ENCODE results near the gene IQCH. TPM values are rescaled to one million over a fixed set of nuclear protein-coding genes. Genes with fewer than 3 reads are reported as not detected.

Gene IQCH
- total RNA-seq, 2 donors from 2014 or later: 0.93 to 2.2 TPM

DNA sequence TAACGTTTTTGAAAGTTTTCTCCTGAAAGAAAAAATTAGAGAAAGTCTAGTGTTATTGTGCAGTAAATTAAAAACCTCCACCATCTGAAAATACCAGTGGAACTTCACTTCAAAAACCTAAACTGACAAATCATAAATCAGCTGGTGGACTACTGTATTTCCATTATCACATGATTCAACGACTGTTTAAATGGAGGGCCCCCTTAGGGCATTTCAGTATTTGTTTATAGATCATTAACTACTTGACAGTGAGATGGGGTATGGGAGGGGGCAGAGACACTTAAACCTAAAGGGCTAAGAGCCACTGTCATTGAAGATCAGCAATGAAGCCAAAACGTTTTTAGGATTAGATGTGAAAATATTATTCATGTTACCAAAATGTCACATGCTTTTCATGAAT is 257.6 kb downstream of the IQCH start:
- Histone ChIP-seq H3K9me3 (no peaks in the 10 kb centered on the region), H3K36me3 (no peaks in the 10 kb centered on the region), H3K27ac (no peak overlapping the region), H3K9ac (ENCODE audit: low read depth in 2 of 2, low read length in 2 of 2) (no peak overlapping the region), H3K4me1 (no peaks in the 10 kb centered on the region), H3K27me3 (no peaks in the 10 kb centered on the region), H3K4me3 (no peak overlapping the region)
- DNase-seq: no peak
- intact Hi-C loops (cut with DNase I): no loop called here
- TF ChIP-seq, protein P1, sequence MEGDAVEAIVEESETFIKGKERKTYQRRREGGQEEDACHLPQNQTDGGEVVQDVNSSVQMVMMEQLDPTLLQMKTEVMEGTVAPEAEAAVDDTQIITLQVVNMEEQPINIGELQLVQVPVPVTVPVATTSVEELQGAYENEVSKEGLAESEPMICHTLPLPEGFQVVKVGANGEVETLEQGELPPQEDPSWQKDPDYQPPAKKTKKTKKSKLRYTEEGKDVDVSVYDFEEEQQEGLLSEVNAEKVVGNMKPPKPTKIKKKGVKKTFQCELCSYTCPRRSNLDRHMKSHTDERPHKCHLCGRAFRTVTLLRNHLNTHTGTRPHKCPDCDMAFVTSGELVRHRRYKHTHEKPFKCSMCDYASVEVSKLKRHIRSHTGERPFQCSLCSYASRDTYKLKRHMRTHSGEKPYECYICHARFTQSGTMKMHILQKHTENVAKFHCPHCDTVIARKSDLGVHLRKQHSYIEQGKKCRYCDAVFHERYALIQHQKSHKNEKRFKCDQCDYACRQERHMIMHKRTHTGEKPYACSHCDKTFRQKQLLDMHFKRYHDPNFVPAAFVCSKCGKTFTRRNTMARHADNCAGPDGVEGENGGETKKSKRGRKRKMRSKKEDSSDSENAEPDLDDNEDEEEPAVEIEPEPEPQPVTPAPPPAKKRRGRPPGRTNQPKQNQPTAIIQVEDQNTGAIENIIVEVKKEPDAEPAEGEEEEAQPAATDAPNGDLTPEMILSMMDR (IDR thresholded peaks at IDR 0.05): no peak

DNA sequence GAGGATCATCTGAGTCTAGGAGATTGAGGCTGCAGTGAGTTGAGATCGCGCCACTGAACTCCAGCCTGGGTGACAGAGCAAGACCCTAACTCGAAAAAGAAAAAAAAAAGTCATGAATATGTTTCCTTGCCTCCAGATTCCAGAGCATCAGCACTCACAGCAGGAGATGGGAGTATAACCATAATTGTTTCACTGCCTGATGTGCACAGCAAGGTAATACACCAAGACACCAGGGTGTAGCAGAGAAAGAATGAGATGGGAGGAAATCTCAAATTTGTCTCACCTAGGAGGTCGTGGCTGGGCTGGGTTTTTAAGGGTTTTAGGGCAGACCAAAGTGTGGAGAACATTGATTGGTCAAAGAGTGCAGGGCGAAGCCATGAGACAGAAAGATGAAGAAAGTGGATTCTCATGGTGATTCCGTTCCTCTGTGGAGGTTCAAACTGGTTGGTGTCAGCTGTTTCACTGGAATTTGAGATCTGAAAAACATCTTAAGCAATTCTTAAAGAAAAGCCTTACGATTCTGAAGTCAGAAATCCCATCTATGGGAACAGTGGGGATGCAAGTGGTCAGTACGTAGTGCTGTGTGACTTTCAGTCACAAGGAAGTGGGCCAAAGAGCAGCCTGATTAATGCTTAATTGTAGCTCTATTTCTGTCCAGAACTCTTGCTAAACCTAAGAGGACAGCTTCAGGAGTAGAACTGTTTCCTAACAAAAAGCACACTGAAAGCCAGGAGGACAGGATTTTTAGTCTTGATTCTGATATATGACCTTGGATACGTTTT is 258.5 kb downstream of the IQCH start:
- Histone ChIP-seq H3K4me3 (no peak overlapping the region), H3K27me3 (no peaks in the 10 kb centered on the region), H3K9ac (ENCODE audit: low read depth in 2 of 2, low read length in 2 of 2) (no peak overlapping the region), H3K36me3 (no peaks in the 10 kb centered on the region), H3K4me1 (no peaks in the 10 kb centered on the region), H3K27ac (no peak overlapping the region), H3K9me3 (no peaks in the 10 kb centered on the region)
- no peak for DNase-seq
- TF ChIP-seq, protein P1 (IDR thresholded peaks at IDR 0.05): no peak
- intact Hi-C loops (cut with DNase I): no loop called here

DNA sequence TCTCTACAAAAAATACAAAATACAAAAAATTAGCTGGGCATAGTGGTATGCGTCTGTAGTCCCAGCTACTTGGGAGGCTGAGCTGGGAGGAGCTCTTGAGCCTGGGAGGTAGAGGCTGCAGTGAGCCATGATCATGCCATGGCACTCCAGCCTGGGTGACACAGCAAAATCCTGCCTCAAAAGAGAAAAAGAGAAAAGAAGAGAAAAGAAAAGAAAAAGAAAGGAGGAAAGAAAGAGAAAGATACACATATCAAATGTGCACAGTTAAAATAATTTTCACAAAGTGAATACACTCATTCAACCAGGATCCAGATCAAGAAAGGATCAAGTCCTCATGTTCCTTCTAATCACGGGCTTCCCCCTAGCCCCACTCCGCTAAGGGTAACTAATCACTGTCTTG is 260.5 kb downstream of the IQCH start:
- no peak overlapping the region for H3K9ac ChIP-seq (ENCODE audit: low read depth in 2 of 2, low read length in 2 of 2)

DNA sequence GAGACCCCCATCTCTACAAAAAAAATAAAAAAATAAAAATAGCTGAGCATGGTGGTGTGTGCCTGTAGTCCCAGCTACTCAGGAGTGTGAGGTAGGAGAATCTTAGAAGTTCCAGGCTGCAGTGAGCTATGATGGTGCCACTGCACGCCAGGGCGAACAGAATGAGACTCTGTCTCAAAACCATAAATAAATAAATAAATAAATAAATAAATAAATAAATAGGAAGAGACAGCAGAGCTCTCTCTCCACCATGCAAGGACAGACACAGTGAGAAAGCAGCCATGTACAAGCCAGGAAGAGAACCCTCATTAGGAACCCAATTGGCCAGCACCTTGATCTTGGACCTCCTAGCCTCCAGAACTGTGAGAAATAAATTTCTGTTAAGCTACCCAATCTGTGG is 261.0 kb downstream of the IQCH start:
- no peak for DNase-seq
- Histone ChIP-seq H3K9ac (ENCODE audit: low read depth in 2 of 2, low read length in 2 of 2) (no peak overlapping the region), H3K27ac (no peak overlapping the region), H3K36me3 (no peaks in the 10 kb centered on the region), H3K9me3 (no peaks in the 10 kb centered on the region), H3K27me3 (no peaks in the 10 kb centered on the region), H3K4me3 (no peak overlapping the region), H3K4me1 (no peaks in the 10 kb centered on the region)
- TF ChIP-seq, protein P1 (IDR thresholded peaks at IDR 0.05): no peak
- intact Hi-C loops (cut with DNase I): no loop called here

More for the DNA sequence above, 260.5 kb downstream of the IQCH start:
- Histone ChIP-seq H3K9me3 (no peaks in the 10 kb centered on the region), H3K36me3 (no peaks in the 10 kb centered on the region), H3K4me3 (no peak overlapping the region), H3K27me3 (no peaks in the 10 kb centered on the region), H3K4me1 (no peaks in the 10 kb centered on the region), H3K27ac (no peak overlapping the region)
- TF ChIP-seq, protein P1 (IDR thresholded peaks at IDR 0.05): no peak
- intact Hi-C loops (cut with DNase I): no loop called here
- no peak for DNase-seq

DNA sequence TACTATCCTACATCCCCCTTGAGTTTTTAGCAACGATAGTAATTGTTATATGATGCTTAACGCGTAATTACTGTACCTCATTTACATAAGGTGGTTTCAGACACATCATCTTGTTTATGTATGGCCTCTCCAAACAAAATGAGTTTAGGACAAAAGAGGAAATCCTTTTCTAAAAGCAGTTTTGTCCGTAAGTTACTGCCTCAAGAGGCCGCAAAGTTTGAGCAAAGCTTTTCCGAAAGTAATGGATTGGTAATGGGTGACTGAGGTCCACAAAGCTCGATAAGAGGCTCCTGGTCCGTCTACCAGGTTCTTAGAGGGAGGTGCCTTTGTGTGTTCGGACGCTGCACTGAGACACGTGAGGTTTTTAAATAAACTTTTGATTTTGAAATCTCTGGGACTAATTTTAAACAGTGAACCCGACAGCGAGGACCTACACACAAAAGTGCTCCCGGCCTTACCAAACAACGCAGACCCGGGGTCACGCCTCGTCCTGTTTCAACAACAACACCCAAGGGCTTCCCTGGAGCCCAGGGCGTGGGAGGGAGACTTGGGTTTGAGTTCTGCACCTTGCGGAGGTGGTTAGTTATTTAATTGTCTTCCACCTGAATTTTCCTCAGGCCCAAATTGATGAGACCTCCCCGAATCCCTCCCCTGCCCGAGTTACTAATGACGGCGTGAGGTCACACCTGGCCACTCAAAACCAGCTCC is 265.9 kb downstream of the IQCH start:
- no peak for DNase-seq
- Histone ChIP-seq H3K36me3 (no peaks in the 10 kb centered on the region), H3K9ac (ENCODE audit: low read depth in 2 of 2, low read length in 2 of 2) (peak overlapping the region; percentile 75 to 91), H3K9me3 (no peaks in the 10 kb centered on the region), H3K27me3 (no peaks in the 10 kb centered on the region), H3K27ac (peak overlapping the region; percentile 98), H3K4me3 (peak overlapping the region; percentile 85), H3K4me1 (peaks cover 3% of the 10 kb centered on the region)
- TF ChIP-seq, protein P1 (IDR thresholded peaks at IDR 0.05): no peak
- intact Hi-C loops (cut with DNase I): no loop called here

Measured in colonic mucosa (tissue), 4 donors.